Muscle of arm (tissue), 14 donors: ENCODE measurements around the gene CTXN3. TPM values are rescaled to one million over a fixed set of nuclear protein-coding genes. Genes with fewer than 3 reads are reported as not detected.

Experiments
- DNase-seq: peaks from one replicate; pipeline ENCODE4 v3.0.0-alpha.2; 2013
- long read RNA-seq, 11 donors: transcript quantifications; one replicate each; lab custom pipeline, GENCODE V29; 2026
- polyA plus RNA-seq, 12 donors: library from polyadenylated mRNA; unstranded; fragments of 120-200 nt; gene quantifications; one replicate each; pipeline ENCODE4 v1.2.1, GENCODE V29; 2013; ENCODE audit not compliant: insufficient read length in 12 of 12

The CTXN3 gene
- 1 to 10 TPM in 6 of 12 donors, under 1 TPM in 4, not detected in 2; 0.45 to 4.5 (median 1.6) TPM for polyA plus RNA-seq
- long read RNA-seq, donor 1, result 0 reads
- long read RNA-seq, donor 2, result 0 reads
- long read RNA-seq, donor 3, partial matches to known transcripts, result 0 of 1 reads
- long read RNA-seq, donor 3, other reads (novel, unspliced or antisense), result 0 of 1 reads
- long read RNA-seq, donor 4, result 0 reads
- long read RNA-seq, donor 5, partial matches to known transcripts, result 0 of 2 reads
- long read RNA-seq, donor 5, other reads (novel, unspliced or antisense), result 0 of 2 reads
- long read RNA-seq, donor 6, result 0 reads
- long read RNA-seq, donor 7, partial matches to known transcripts, result 0 of 3 reads
- long read RNA-seq, donor 7, other reads (novel, unspliced or antisense), result 0 of 3 reads
- long read RNA-seq, donor 8, partial matches to known transcripts, result 0 of 1 reads
- long read RNA-seq, donor 8, other reads (novel, unspliced or antisense), result 0 of 1 reads
- long read RNA-seq, donor 9, partial matches to known transcripts, result 0 of 1 reads
- long read RNA-seq, donor 9, other reads (novel, unspliced or antisense), result 0 of 1 reads
- long read RNA-seq, donor 10, result 0 reads
- long read RNA-seq, donor 11, partial matches to known transcripts, result 0 of 4 reads
- long read RNA-seq, donor 11, other reads (novel, unspliced or antisense), result 0 of 4 reads

- no peak for DNase-seq
These were observed at the start of gene CTXN3 for GRCh38 chr5:127649018-127649439. CTXN3 (plus strand) TSS chr5:127649082; CDS start chr5:127657522, 8,440 bp downstream.

GRCh38 chr5:127599320-127599719, 49.6 kb upstream of the CTXN3 start:
- no peak for DNase-seq

GRCh38 chr5:127599847-127600246, 49.0 kb upstream of the CTXN3 start:
- no peak for DNase-seq

- DNase-seq, result no peak
These were observed 47.8 kb upstream of the CTXN3 start for GRCh38 chr5:127601111-127601510.

- DNase-seq, result no peak
These were observed 47.3 kb upstream of the CTXN3 start for GRCh38 chr5:127601601-127602000.

GRCh38 chr5:127602481-127602880, 46.4 kb upstream of the CTXN3 start:
- DNase-seq, result no peak

GRCh38 chr5:127602896-127603844, 45.7 kb upstream of the CTXN3 start:
- no peak for DNase-seq

- DNase-seq, result no peak
These were observed 40.7 kb upstream of the CTXN3 start for GRCh38 chr5:127608077-127608660.

- DNase-seq, result no peak
These were observed 39.9 kb upstream of the CTXN3 start for GRCh38 chr5:127609011-127609410.

- DNase-seq, result no peak
These were observed 38.9 kb upstream of the CTXN3 start for GRCh38 chr5:127609957-127610356.

GRCh38 chr5:127612441-127613141, 36.3 kb upstream of the CTXN3 start:
- DNase-seq, result no peak

- DNase-seq, result no peak
These were observed 33.0 kb upstream of the CTXN3 start for GRCh38 chr5:127615916-127616315.

GRCh38 chr5:127619908-127620479, 28.9 kb upstream of the CTXN3 start:
- no peak for DNase-seq

GRCh38 chr5:127621601-127622325, 27.1 kb upstream of the CTXN3 start:
- DNase-seq, result no peak

GRCh38 chr5:127634007-127634406, 14.9 kb upstream of the CTXN3 start:
- DNase-seq, result no peak

- no peak for DNase-seq
These were observed 9.1 kb upstream of the CTXN3 start for GRCh38 chr5:127639828-127640227.

GRCh38 chr5:127642949-127643348, 5.9 kb upstream of the CTXN3 start:
- no peak for DNase-seq

GRCh38 chr5:127643607-127644006, 5.3 kb upstream of the CTXN3 start:
- no peak for DNase-seq

- DNase-seq, result no peak
These were observed 3.6 kb upstream of the CTXN3 start for GRCh38 chr5:127645300-127645726.
